Body of pancreas (tissue), 4 donors: ENCODE data around the gene EEF1AKMT3. TPM values are rescaled to one million over a fixed set of nuclear protein-coding genes. Genes with fewer than 3 reads are reported as not detected.

ENCODE experiments used
- ATAC-seq: fragments of 150-250 bp; one replicate; pipeline ENCODE4 v1.9.1; 2016
- DNase-seq, 4 donors: peaks; one replicate each; pipeline ENCODE4 v3.0.0-alpha.2; 2019
- H3K27ac ChIP-seq, 4 donors: fragments of 200-600 bp; sonication (generic); 1 replicate in 3 of 4; 2 replicates in 1 of 4; pipeline versions ENCODE4 v1.5.1 to v1.6.1; 2016 to 2019; ENCODE audit warnings: mild to moderate bottlenecking in 1 of 4, mixed read lengths in 1 of 4, moderate library complexity in 1 of 4
- H3K27me3 ChIP-seq, 2 donors: fragments of 200-600 bp; sonication (generic); one replicate each; pipeline ENCODE4 v1.6.0; 2016; ENCODE audit warnings: mild to moderate bottlenecking in 1 of 2
- H3K36me3 ChIP-seq, 2 donors: fragments of 200-600 bp; sonication (generic); replicated peaks in 1 of 2; 2 replicates each; pipeline ENCODE4 v1.5.1; 2016; ENCODE audit warnings: low read depth in 2 of 2; ENCODE audit not compliant: insufficient read depth in 1 of 2
- H3K4me1 ChIP-seq: fragments of 200-600 bp; sonication (generic); one replicate; pipeline ENCODE4 v1.6.0; 2016
- H3K4me3 ChIP-seq, 2 donors: fragments of 200-600 bp; sonication (generic); 1 replicate in 1 of 2; 2 replicates in 1 of 2; pipeline ENCODE4 v1.5.1; 2016 to 2019
- H3K9me3 ChIP-seq, 3 donors: fragments of 200-600 bp; sonication (generic); 1 replicate in 2 of 3; 2 replicates in 1 of 3; pipeline ENCODE4 v1.5.1; 2016
- POLR2A ChIP-seq, 3 donors: fragments of 450-650 bp; IDR thresholded peaks; one replicate each; pipeline ENCODE4 v1.6.1; 2016; ENCODE audit warnings: antibody characterized with exemption in 3 of 3, mild to moderate bottlenecking in 2 of 3
- WGBS, 2 donors: methylation state at CpG; one replicate each; pipeline ENCODE4 v1.1.5; 2017; 5-methylcytosine and 5-hydroxymethylcytosine counted together
- intact Hi-C: fragments of 100-400 bp; cut with DNase I; formaldehyde crosslinking; loops from one replicate; pipeline ENCODE4 v1.15.1; 2023
- total RNA-seq, 2 donors: library from RNA; depleted of rRNA; stranded (reverse); fragments of >200 nt; gene quantifications; one replicate each; pipeline ENCODE4 v1.1.0, GENCODE V29; 2016
- TF ChIP-seq, protein P1 (sequence below), 7 experiments: fragments of 450-650 bp in 4 of 7; fragments of 200-600 bp in 3 of 7; sonication (generic) in 3 of 7; IDR thresholded peaks; one replicate each; pipeline ENCODE4 v1.5.1; 2016 to 2019; ENCODE audit warnings: antibody characterized with exemption in 7 of 7

Gene EEF1AKMT3
- total RNA-seq: 10 to 100 TPM; 11.2 to 15.0 TPM

DNA sequence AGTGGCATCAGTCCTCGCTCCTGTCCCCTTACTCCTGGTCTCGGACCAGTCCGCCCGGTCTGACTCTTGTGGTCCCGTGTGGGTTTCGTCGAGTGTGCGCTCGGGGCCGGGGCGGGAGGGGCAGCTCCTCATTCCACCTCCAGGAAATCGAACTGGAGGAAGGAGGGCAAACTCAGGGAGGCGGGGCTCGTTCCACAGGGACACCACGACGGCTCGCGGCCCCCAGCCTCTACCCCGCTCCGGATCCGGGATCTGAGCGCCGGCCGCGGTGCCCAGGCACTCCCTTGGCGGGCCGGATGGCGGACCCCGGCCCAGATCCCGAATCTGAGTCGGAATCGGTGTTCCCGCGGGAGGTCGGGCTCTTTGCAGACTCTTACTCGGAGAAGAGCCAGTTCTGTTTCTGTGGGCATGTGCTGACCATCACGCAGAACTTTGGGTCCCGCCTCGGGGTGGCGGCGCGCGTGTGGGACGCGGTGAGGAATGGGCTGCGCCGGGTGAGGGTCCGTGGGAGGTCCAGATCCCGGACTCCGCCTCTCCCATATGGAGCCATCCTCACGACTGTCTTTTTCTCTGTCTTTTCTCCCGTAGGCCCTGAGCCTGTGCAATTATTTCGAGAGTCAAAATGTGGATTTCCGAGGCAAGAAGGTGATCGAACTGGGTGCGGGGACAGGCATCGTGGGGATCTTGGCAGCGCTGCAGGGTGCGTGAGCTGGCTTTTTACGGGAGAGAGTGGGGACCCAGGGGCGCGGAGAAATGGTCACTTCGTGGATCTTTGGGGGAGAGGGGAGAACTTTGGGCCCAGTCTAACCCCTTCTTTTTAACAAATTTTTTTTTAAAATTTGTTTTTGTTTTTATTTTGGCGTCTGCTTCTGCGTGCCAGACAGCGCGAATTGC, at the start of gene EEF1AKMT3:
Gene EEF1AKMT3 (plus strand): TSS at position 186 of the 894 bp plus-strand sequence. CDS start 111 bp downstream, at position 297.
- 1 to 4% methylated on average over 31 to 67 of the region's 67 CpGs for WGBS, 2 donors
- peak within 1 kb of the TSS; percentile 78 to 95 (median 90) for H3K27ac ChIP-seq
- peak; percentile 71 to 81 (median 77) for DNase-seq
- H3K27me3 ChIP-seq: no peaks in the 10 kb centered on the region
- no peaks in the 10 kb centered on the region for H3K9me3 ChIP-seq
- intact Hi-C loops: no loop called here
- peaks cover 0 to 6% of the 10 kb centered on the region in 2 donors for H3K36me3 ChIP-seq
- TF ChIP-seq POLR2A (IDR thresholded peaks at IDR 0.05): peak in 1 of 3 donors; percentile 23
- TF ChIP-seq, protein P1, sequence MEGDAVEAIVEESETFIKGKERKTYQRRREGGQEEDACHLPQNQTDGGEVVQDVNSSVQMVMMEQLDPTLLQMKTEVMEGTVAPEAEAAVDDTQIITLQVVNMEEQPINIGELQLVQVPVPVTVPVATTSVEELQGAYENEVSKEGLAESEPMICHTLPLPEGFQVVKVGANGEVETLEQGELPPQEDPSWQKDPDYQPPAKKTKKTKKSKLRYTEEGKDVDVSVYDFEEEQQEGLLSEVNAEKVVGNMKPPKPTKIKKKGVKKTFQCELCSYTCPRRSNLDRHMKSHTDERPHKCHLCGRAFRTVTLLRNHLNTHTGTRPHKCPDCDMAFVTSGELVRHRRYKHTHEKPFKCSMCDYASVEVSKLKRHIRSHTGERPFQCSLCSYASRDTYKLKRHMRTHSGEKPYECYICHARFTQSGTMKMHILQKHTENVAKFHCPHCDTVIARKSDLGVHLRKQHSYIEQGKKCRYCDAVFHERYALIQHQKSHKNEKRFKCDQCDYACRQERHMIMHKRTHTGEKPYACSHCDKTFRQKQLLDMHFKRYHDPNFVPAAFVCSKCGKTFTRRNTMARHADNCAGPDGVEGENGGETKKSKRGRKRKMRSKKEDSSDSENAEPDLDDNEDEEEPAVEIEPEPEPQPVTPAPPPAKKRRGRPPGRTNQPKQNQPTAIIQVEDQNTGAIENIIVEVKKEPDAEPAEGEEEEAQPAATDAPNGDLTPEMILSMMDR (IDR thresholded peaks at IDR 0.05): peak in 2 of 7 experiments; percentile 2 to 7
- H3K4me1 ChIP-seq: peaks cover 38% of the 10 kb centered on the region
- peak; percentile 68 for ATAC-seq
- peak within 1 kb of the TSS; percentile 32 to 69 for H3K4me3 ChIP-seq

GRCh38 chr12:57722716-57723629, 49.4 kb upstream of the EEF1AKMT3 start:
- 43 to 46% methylated on average over 11 of the region's 11 CpGs for WGBS, 2 donors
- Histone ChIP-seq H3K27ac (no peak overlapping the region), H3K4me3 (no peak overlapping the region), H3K36me3 (peaks cover 6 to 20% of the 10 kb centered on the region in 2 donors), H3K9me3 (no peaks in the 10 kb centered on the region), H3K4me1 (peaks cover 23% of the 10 kb centered on the region), H3K27me3 (no peaks in the 10 kb centered on the region)
- ATAC-seq (no peak), DNase-seq (no peak)
- TF ChIP-seq, protein P1 (IDR thresholded peaks at IDR 0.05): no peak
- no peak for TF ChIP-seq POLR2A (IDR thresholded peaks at IDR 0.05)
- intact Hi-C loops: no loop called here

DNA sequence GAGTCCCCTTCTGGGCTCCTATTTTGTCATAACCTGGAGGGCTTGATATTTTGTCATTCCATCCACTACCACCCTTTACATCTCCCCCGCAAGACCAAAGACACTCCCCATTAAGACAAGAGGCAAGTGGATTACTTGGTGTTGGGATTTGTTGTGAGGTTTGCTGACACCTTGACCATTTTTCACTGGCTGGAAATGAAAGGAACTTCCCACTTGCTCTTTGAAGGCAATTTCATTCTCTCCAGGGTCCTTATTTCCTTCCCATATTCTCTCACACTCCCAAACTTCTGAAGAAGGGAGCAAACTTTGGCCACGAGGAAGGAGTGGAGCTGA, 48.8 kb upstream of the EEF1AKMT3 start:
- Histone ChIP-seq H3K36me3 (peaks cover 6 to 13% of the 10 kb centered on the region in 2 donors), H3K27me3 (no peaks in the 10 kb centered on the region), H3K27ac (no peak overlapping the region), H3K4me1 (peaks cover 23% of the 10 kb centered on the region), H3K4me3 (no peak overlapping the region), H3K9me3 (no peaks in the 10 kb centered on the region)
- intact Hi-C loops: no loop called here
- WGBS, 2 donors: 49 to 73% methylated on average over 2 of the region's 2 CpGs
- ATAC-seq (no peak), DNase-seq (no peak)
- no peak for TF ChIP-seq POLR2A (IDR thresholded peaks at IDR 0.05)
- TF ChIP-seq, protein P1 (IDR thresholded peaks at IDR 0.05): no peak

DNA sequence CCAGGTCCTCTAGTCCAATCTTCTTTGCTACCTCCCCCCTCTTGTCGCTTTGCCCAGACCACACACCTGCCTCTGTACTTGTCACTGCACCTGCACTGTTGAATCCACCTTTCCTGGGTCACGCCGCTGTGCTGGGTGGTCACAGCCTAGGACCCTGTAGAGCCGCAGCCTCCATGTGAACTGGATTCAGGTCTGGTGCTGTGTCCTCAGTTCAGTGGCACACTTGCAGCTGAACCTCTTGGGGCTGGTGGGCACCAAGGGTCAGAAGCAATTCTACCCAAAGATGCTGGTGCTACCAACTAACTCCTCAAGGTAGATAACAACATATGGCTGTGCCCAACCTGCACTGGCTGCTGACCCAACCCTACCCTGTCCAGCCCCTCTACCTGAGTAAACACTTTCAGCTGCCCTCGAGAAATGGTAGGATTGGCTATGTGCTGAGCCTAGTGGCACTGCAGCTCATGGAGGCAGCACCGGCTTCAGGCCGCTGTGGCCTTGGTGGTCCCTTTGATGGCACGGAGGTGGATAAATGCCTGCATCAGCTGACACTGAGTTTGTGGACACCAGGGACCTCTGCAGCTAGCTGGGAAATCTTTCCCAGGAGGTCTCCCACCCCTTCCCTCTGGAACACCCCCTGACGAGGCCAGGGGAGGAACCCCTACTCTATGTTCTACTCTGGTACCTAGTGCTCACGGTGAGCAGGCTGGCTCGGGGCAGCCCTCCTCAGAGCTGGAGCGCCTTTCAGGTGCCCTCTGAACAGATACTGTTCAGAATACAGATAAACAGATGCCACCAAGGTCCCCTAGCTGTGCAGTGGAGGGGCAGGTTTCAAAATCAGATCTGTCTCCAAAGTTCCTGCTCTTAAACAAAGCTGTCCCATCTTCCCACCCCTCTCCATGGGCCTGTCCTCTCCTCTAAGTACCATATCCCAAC, 48.1 kb upstream of the EEF1AKMT3 start:
- TF ChIP-seq, protein P1 (IDR thresholded peaks at IDR 0.05): no peak
- TF ChIP-seq POLR2A (IDR thresholded peaks at IDR 0.05): no peak
- WGBS, 2 donors: 63 to 72% methylated on average over 8 to 12 of the region's 12 CpGs
- no peak for ATAC-seq
- no peak for DNase-seq
- intact Hi-C loops: no loop called here
- Histone ChIP-seq H3K36me3 (peaks cover 3 to 8% of the 10 kb centered on the region in 2 donors), H3K4me3 (no peak overlapping the region), H3K9me3 (no peaks in the 10 kb centered on the region), H3K27ac (no peak overlapping the region), H3K4me1 (peaks cover 23% of the 10 kb centered on the region), H3K27me3 (no peaks in the 10 kb centered on the region)
